Sigmoid colon (tissue), 4 donors: Measurements from ENCODE around the gene CRELD2.

Experiments
- CTCF ChIP-seq, 4 experiments: fragments of 450-650 bp in 3 of 4; fragments of 200-600 bp in 1 of 4; IDR thresholded peaks; one replicate each; pipeline ENCODE4 v1.5.1; 2016 to 2019; ENCODE audit warnings: antibody characterized with exemption in 4 of 4, mild to moderate bottlenecking in 3 of 4, moderate library complexity in 2 of 4
- EP300 ChIP-seq, 4 donors: sonication (generic); formaldehyde crosslinking; IDR thresholded peaks; one replicate each; pipeline ENCODE4 v1.6.1; 2017; ENCODE audit warnings: antibody characterized with exemption in 4 of 4
- POLR2A ChIP-seq, 2 donors: fragments of 450-650 bp; IDR thresholded peaks; one replicate each; pipeline ENCODE4 v1.6.1; 2016; ENCODE audit warnings: antibody characterized with exemption in 2 of 2, mild to moderate bottlenecking in 2 of 2, moderate library complexity in 2 of 2

GRCh38 chr22:49930596-49931412 lies 12.4 kb downstream of the CRELD2 start:
- TF ChIP-seq EP300 (IDR thresholded peaks at IDR 0.05) = no peak
- TF ChIP-seq CTCF (IDR thresholded peaks at IDR 0.05) = peak in 2 of 4 experiments; percentile 26 to 34
- TF ChIP-seq POLR2A (IDR thresholded peaks at IDR 0.05) = no peak
